SU-DHL-6 (cell line): ENCODE results near the gene WASHC3.

ENCODE experiments used
- CTCF ChIP-seq: fragments of 200-600 bp; sonication (generic); IDR thresholded peaks from one replicate; pipeline ENCODE4 v1.5.1; 2017; ENCODE audit warnings: antibody characterized with exemption, mild to moderate bottlenecking, low read length, moderate library complexity; ENCODE audit not compliant: insufficient read depth, poor library complexity, severe bottlenecking
- EZH2phosphoT487 ChIP-seq: fragments of 200-600 bp; sonication (generic), shearing (Covaris generic); conservative IDR thresholded peaks from 2 replicates; pipeline ENCODE4 v1.6.1; 2018; ENCODE audit warnings: mild to moderate bottlenecking, antibody characterized with exemption, low read length, moderate library complexity, mixed read lengths

- TF ChIP-seq CTCF (no peak), EZH2phosphoT487 (no peak)
Observed at GRCh38 chr12:102010265-102010994, 51.4 kb downstream of the WASHC3 start.
